HG02840 (cell line): Measurements from ENCODE around the gene GDF9.
"Not testable (repeated sequence)": the region's sequence is repeated elsewhere in the genome, so short reads cannot be mapped to it uniquely, and the experiment has no call there.

Experiments
- ATAC-seq: cut with Tn5 transposase; IDR thresholded peaks from one replicate; pipeline ENCODE4 v1.9.1; 2021; ENCODE audit warnings: mild to moderate bottlenecking, moderate library complexity, moderate number of reproducible peaks; ENCODE audit not compliant: unreplicated experiment, low FRiP score

GDF9 gene

GRCh38 chr5:132873119-132873929, 7.1 kb upstream of the GDF9 start, which contains the start of gene LEAP2:
LEAP2 (plus strand) TSS chr5:132873668; CDS start chr5:132873695, 27 bp downstream.
- ATAC-seq, result no peak

- ATAC-seq, result no peak
These were observed 6.5 kb upstream of the GDF9 start for GRCh38 chr5:132872788-132873118.

GRCh38 chr5:132871459-132872284, 5.4 kb upstream of the GDF9 start:
- ATAC-seq, result no peak

GRCh38 chr5:132870801-132871200, 4.5 kb upstream of the GDF9 start:
- no peak for ATAC-seq

- ATAC-seq, result no peak
These were observed 2.5 kb upstream of the GDF9 start for GRCh38 chr5:132868754-132869153.

- ATAC-seq, result no peak
These were observed 780 bp upstream of the GDF9 start for GRCh38 chr5:132867046-132867451.

GRCh38 chr5:132865668-132866341, 464 bp downstream of the GDF9 start:
- ATAC-seq, result peak; percentile 24

- ATAC-seq, result no peak
These were observed 5.5 kb downstream of the GDF9 start for GRCh38 chr5:132860742-132861141.

GRCh38 chr5:132859889-132860437, 6.3 kb downstream of the GDF9 start:
- no peak for ATAC-seq

GRCh38 chr5:132856011-132856410, 10.3 kb downstream of the GDF9 start:
- no peak for ATAC-seq

GRCh38 chr5:132854992-132855391, 11.3 kb downstream of the GDF9 start:
- ATAC-seq, result not testable (repeated sequence)

- no peak for ATAC-seq
These were observed 12.0 kb downstream of the GDF9 start for GRCh38 chr5:132854301-132854700.

GRCh38 chr5:132853790-132854189, 12.5 kb downstream of the GDF9 start:
- ATAC-seq, result no peak

GRCh38 chr5:132853323-132853722, 12.9 kb downstream of the GDF9 start:
- no peak for ATAC-seq

- ATAC-seq, result no peak
These were observed 16.2 kb downstream of the GDF9 start for GRCh38 chr5:132850066-132850465.

GRCh38 chr5:132849347-132849746, 16.9 kb downstream of the GDF9 start:
- no peak for ATAC-seq

- ATAC-seq, result no peak
These were observed 18.0 kb downstream of the GDF9 start for GRCh38 chr5:132848270-132848669.

GRCh38 chr5:132841305-132841704, 25.0 kb downstream of the GDF9 start:
- no peak for ATAC-seq

- ATAC-seq, result no peak
These were observed 25.4 kb downstream of the GDF9 start for GRCh38 chr5:132840896-132841295.

- no peak for ATAC-seq
These were observed 26.0 kb downstream of the GDF9 start for GRCh38 chr5:132840313-132840712.
